HG02798 (cell line): Measurements from ENCODE around the gene CYB561A3.
"Not testable (repeated sequence)": the region's sequence is repeated elsewhere in the genome, so short reads cannot be mapped to it uniquely, and the experiment has no call there.

Experiments used
- ATAC-seq: cut with Tn5 transposase; IDR thresholded peaks from one replicate; pipeline ENCODE4 v1.9.1; 2021; ENCODE audit warnings: mild to moderate bottlenecking; ENCODE audit not compliant: unreplicated experiment, poor library complexity

CYB561A3 gene

GRCh38 chr11:61361741-61362541, at the start of gene CYB561A3, which contains the start of gene TMEM138:
TSS of gene CYB561A3 (minus strand) at chr11:61361882. CDS start at chr11:61356713, 5,169 bp downstream.
TSS of gene TMEM138 (plus strand) at chr11:61362374. CDS start at chr11:61364391, 2,017 bp downstream.
- peak; percentile 83 for ATAC-seq

GRCh38 chr11:61406991-61407728, 45.5 kb upstream of the CYB561A3 start:
- no peak for ATAC-seq

- ATAC-seq = no peak
These were observed 44.4 kb upstream of the CYB561A3 start for GRCh38 chr11:61406067-61406466.

- ATAC-seq = no peak
These were observed 43.0 kb upstream of the CYB561A3 start for GRCh38 chr11:61404641-61405040.

GRCh38 chr11:61404103-61404502, 42.4 kb upstream of the CYB561A3 start:
- no peak for ATAC-seq

- ATAC-seq = no peak
These were observed 42.0 kb upstream of the CYB561A3 start for GRCh38 chr11:61403658-61404057.

GRCh38 chr11:61401573-61401972, 39.9 kb upstream of the CYB561A3 start:
- no peak for ATAC-seq

- ATAC-seq = no peak
These were observed 39.5 kb upstream of the CYB561A3 start for GRCh38 chr11:61401173-61401572.

- no peak for ATAC-seq
These were observed 31.4 kb upstream of the CYB561A3 start for GRCh38 chr11:61392981-61393595.

GRCh38 chr11:61390161-61390560, 28.5 kb upstream of the CYB561A3 start:
- ATAC-seq = no peak

GRCh38 chr11:61384271-61385242, 22.9 kb upstream of the CYB561A3 start:
- no peak for ATAC-seq

- ATAC-seq = not testable (repeated sequence)
These were observed 22.2 kb upstream of the CYB561A3 start for GRCh38 chr11:61383859-61384258.

- ATAC-seq = no peak
These were observed 19.2 kb upstream of the CYB561A3 start for GRCh38 chr11:61380884-61381283.

- ATAC-seq = no peak
These were observed 17.1 kb upstream of the CYB561A3 start for GRCh38 chr11:61378713-61379313.

- ATAC-seq = no peak
These were observed 15.9 kb upstream of the CYB561A3 start for GRCh38 chr11:61377461-61378160.

- ATAC-seq = no peak
These were observed 14.1 kb upstream of the CYB561A3 start for GRCh38 chr11:61375761-61376108.

GRCh38 chr11:61372659-61373420, 11.2 kb upstream of the CYB561A3 start:
- no peak for ATAC-seq

- no peak for ATAC-seq
These were observed 8.8 kb upstream of the CYB561A3 start for GRCh38 chr11:61370349-61371005.
